ENCODE results near the gene MALT1.

MALT1 gene

DNA sequence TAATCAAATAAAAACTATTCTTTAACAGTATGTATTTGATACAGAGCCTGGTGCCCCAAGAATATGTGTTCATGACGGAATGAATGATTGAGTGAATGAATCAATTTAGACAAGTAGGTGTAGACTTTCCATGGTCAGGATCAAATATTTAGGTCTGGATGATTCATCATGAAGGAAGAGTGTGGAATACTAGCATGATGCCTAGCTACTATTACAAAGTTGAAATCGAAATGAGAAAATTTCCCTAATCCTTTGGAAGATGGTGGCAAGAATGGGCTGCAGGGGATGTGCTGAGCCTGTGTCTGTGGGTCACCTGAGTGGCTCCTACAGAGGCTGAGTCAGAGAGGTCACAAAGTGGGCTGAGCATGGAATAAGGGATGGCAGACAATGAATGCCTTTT, 3.1 kb upstream of the MALT1 start:
- no peaks in the 10 kb centered on the region; the same call in 1 of the 2 replicates for H3K36me3 ChIP-seq (replicated peaks; ENCODE audit: insufficient read depth, low read length)
- peaks cover 29% of the 10 kb centered on the region for H3K4me1 ChIP-seq (ENCODE audit: low read length)
- H4K20me1 ChIP-seq (ENCODE audit: insufficient read depth, low read length), result no peaks in the 10 kb centered on the region
- H3K27ac ChIP-seq (ENCODE audit: low read length), result no peak overlapping the region
- H3K9me3 ChIP-seq (replicated peaks; ENCODE audit: insufficient read depth, low read length), result no peaks in the 10 kb centered on the region
- DNase-seq, result no peak
- H3K4me3 ChIP-seq (ENCODE audit: low read length), result no peak overlapping the region
- H3K27me3 ChIP-seq (replicated peaks; ENCODE audit: insufficient read depth, low read length), result no peaks in the 10 kb centered on the region
- no peak overlapping the region for H3K9ac ChIP-seq (ENCODE audit: low read length)
- no peaks in the 10 kb centered on the region for H3K9me2 ChIP-seq (replicated peaks; ENCODE audit: insufficient read depth, low read length)
- H3K4me2 ChIP-seq (ENCODE audit: low read depth, low read length), result no peak overlapping the region
- H3F3A ChIP-seq (ENCODE audit: insufficient read depth, low read length), result peaks cover 18% of the 10 kb centered on the region
- TF ChIP-seq EZH2phosphoT487 (IDR thresholded peaks at IDR 0.05; ENCODE audit: low read length) (no peak), EZH2 (optimal IDR thresholded peaks at IDR 0.05; ENCODE audit: low read depth, low read length) (no peak)
- TF ChIP-seq, protein P1, sequence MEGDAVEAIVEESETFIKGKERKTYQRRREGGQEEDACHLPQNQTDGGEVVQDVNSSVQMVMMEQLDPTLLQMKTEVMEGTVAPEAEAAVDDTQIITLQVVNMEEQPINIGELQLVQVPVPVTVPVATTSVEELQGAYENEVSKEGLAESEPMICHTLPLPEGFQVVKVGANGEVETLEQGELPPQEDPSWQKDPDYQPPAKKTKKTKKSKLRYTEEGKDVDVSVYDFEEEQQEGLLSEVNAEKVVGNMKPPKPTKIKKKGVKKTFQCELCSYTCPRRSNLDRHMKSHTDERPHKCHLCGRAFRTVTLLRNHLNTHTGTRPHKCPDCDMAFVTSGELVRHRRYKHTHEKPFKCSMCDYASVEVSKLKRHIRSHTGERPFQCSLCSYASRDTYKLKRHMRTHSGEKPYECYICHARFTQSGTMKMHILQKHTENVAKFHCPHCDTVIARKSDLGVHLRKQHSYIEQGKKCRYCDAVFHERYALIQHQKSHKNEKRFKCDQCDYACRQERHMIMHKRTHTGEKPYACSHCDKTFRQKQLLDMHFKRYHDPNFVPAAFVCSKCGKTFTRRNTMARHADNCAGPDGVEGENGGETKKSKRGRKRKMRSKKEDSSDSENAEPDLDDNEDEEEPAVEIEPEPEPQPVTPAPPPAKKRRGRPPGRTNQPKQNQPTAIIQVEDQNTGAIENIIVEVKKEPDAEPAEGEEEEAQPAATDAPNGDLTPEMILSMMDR (IDR thresholded peaks at IDR 0.05; ENCODE audit: low read length), result no peak
- H3K79me2 ChIP-seq (ENCODE audit: low read length), result peaks cover 15% of the 10 kb centered on the region
- H2AFZ ChIP-seq (ENCODE audit: low read length), result no peak overlapping the region

DNA sequence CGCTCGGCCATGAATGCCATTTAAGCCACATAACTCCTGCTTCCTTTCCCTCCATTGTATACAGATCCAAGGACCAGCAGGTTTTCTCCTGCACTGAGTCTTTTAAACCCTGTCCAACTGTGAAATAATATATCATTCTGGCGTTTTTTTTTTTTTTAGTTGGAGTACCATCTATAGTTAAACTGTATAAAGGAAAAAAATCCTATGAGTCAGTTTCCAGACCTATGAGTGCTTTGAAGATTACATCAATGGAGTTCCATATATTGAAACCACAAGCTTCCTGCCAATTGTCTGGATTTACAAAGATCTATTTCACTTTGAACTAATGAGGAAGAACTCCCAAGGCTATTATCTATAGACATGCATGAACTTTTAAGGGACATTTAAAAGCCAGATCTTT, 2.4 kb upstream of the MALT1 start:
- Histone ChIP-seq H3K4me2 (ENCODE audit: low read depth, low read length) (no peak overlapping the region), H3K27ac (ENCODE audit: low read length) (no peak overlapping the region), H3K9ac (ENCODE audit: low read length) (no peak overlapping the region), H3K27me3 (replicated peaks; ENCODE audit: insufficient read depth, low read length) (no peaks in the 10 kb centered on the region), H3K36me3 (replicated peaks; ENCODE audit: insufficient read depth, low read length) (no peaks in the 10 kb centered on the region; the same call in 1 of the 2 replicates), H3K79me2 (ENCODE audit: low read length) (peaks cover 22% of the 10 kb centered on the region), H4K20me1 (ENCODE audit: insufficient read depth, low read length) (no peaks in the 10 kb centered on the region), H3K4me3 (ENCODE audit: low read length) (no peak overlapping the region), H3F3A (ENCODE audit: insufficient read depth, low read length) (peaks cover 16% of the 10 kb centered on the region), H3K9me3 (replicated peaks; ENCODE audit: insufficient read depth, low read length) (no peaks in the 10 kb centered on the region), H3K9me2 (replicated peaks; ENCODE audit: insufficient read depth, low read length) (no peaks in the 10 kb centered on the region), H3K4me1 (ENCODE audit: low read length) (peaks cover 28% of the 10 kb centered on the region), H2AFZ (ENCODE audit: low read length) (no peak overlapping the region)
- DNase-seq, result no peak
- TF ChIP-seq EZH2 (optimal IDR thresholded peaks at IDR 0.05; ENCODE audit: low read depth, low read length) (no peak), EZH2phosphoT487 (IDR thresholded peaks at IDR 0.05; ENCODE audit: low read length) (no peak)
- TF ChIP-seq, protein P1 (IDR thresholded peaks at IDR 0.05; ENCODE audit: low read length), result no peak

DNA sequence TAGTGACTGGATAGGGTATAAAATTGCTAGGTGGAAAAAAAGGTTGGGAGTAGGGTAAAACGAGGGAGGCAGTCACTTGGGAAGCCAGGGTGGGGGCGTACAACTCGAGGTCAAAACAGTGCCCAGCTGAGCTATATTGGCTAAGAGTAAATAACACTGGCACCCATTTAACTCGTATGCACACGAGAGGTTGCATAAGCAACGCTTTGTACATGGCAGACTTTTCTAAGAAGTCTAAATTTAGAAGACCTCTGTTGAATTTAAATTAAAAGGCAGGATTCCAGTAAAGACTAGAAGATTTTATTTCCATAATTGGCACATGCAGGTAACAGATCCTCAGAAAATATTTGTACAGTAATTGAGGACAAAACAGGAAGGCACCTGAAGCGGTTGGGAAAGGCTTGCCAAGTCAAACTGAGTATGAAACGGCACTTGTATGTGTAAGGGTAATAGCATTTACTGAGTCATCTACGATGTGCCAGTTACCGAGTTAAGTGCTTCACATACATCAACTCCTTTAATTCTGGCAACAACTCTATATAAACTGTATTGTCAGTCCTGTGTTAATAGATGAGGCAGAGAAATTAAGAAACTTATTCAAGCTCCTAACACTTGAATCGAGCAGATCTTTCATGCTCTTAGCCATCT, 1.4 kb upstream of the MALT1 start:
- H3K4me2 ChIP-seq (ENCODE audit: low read depth, low read length), result peak overlapping the region; percentile 79
- no peak for DNase-seq
- peaks cover 32% of the 10 kb centered on the region for H3K79me2 ChIP-seq (ENCODE audit: low read length)
- H4K20me1 ChIP-seq (ENCODE audit: insufficient read depth, low read length), result no peaks in the 10 kb centered on the region
- H3K27ac ChIP-seq (ENCODE audit: low read length), result peak overlapping the region; percentile 77; the same call in 1 of the 2 replicates
- H3K9me3 ChIP-seq (replicated peaks; ENCODE audit: insufficient read depth, low read length), result no peaks in the 10 kb centered on the region
- H3K36me3 ChIP-seq (replicated peaks; ENCODE audit: insufficient read depth, low read length), result no peaks in the 10 kb centered on the region; the same call in 1 of the 2 replicates
- H3K9ac ChIP-seq (ENCODE audit: low read length), result no peak overlapping the region
- no peaks in the 10 kb centered on the region for H3K9me2 ChIP-seq (replicated peaks; ENCODE audit: insufficient read depth, low read length)
- peak overlapping the region; percentile 59; the same call in 1 of the 2 replicates for H3K4me3 ChIP-seq (ENCODE audit: low read length)
- H2AFZ ChIP-seq (ENCODE audit: low read length), result no peak overlapping the region
- H3K27me3 ChIP-seq (replicated peaks; ENCODE audit: insufficient read depth, low read length), result no peaks in the 10 kb centered on the region
- peaks cover 7% of the 10 kb centered on the region for H3F3A ChIP-seq (ENCODE audit: insufficient read depth, low read length)
- TF ChIP-seq EZH2 (optimal IDR thresholded peaks at IDR 0.05; ENCODE audit: low read depth, low read length), result no peak
- TF ChIP-seq, protein P1 (IDR thresholded peaks at IDR 0.05; ENCODE audit: low read length), result no peak
- TF ChIP-seq EZH2phosphoT487 (IDR thresholded peaks at IDR 0.05; ENCODE audit: low read length), result no peak
- H3K4me1 ChIP-seq (ENCODE audit: low read length), result peaks cover 18% of the 10 kb centered on the region
